Measurements from ENCODE around the gene PDXP.
"Not testable (repeated sequence)": the region's sequence is repeated elsewhere in the genome, so short reads cannot be mapped to it uniquely, and the experiment has no call there.

PDXP gene

GRCh38 chr22:37658133-37659065, at the start of gene PDXP:
Gene PDXP, plus strand, starts transcription at chr22:37658723. Its CDS starts 60 bp downstream, at chr22:37658783.
- peak; percentile 99 for DNase-seq

GRCh38 chr22:37609240-37610152, 49.0 kb upstream of the PDXP start:
- no peak for DNase-seq

GRCh38 chr22:37610153-37610475, 48.4 kb upstream of the PDXP start:
- not testable (repeated sequence) for DNase-seq

- DNase-seq: no peak
Measured at GRCh38 chr22:37610480-37611129, 47.9 kb upstream of the PDXP start.

- DNase-seq: no peak
Measured at GRCh38 chr22:37611207-37611606, 47.3 kb upstream of the PDXP start.

GRCh38 chr22:37616201-37617083, 42.1 kb upstream of the PDXP start:
- DNase-seq: no peak

GRCh38 chr22:37617431-37617830, 41.1 kb upstream of the PDXP start:
- no peak for DNase-seq

- DNase-seq: no peak
Measured at GRCh38 chr22:37618072-37618656, 40.4 kb upstream of the PDXP start.

GRCh38 chr22:37618674-37619073, 39.8 kb upstream of the PDXP start:
- no peak for DNase-seq

GRCh38 chr22:37619991-37620390, 38.5 kb upstream of the PDXP start:
- DNase-seq: no peak

GRCh38 chr22:37621352-37621860, 37.1 kb upstream of the PDXP start:
- DNase-seq: no peak

- peak; percentile 60 for DNase-seq
Measured at GRCh38 chr22:37623075-37624016, 35.2 kb upstream of the PDXP start.

GRCh38 chr22:37624017-37624365, 34.5 kb upstream of the PDXP start:
- no peak for DNase-seq

GRCh38 chr22:37624876-37625275, 33.6 kb upstream of the PDXP start:
- DNase-seq: no peak

- no peak for DNase-seq
Measured at GRCh38 chr22:37625737-37626136, 32.8 kb upstream of the PDXP start.

GRCh38 chr22:37626144-37626543, 32.4 kb upstream of the PDXP start:
- DNase-seq: no peak

GRCh38 chr22:37626556-37627075, 31.9 kb upstream of the PDXP start:
- no peak for DNase-seq

GRCh38 chr22:37627121-37627520, 31.4 kb upstream of the PDXP start:
- DNase-seq: no peak

GRCh38 chr22:37627545-37627944, 31.0 kb upstream of the PDXP start:
- no peak for DNase-seq

GRCh38 chr22:37628830-37629229, 29.7 kb upstream of the PDXP start:
- no peak for DNase-seq
